ENCODE results near the gene PRUNE2. TPM values are rescaled to one million over a fixed set of nuclear protein-coding genes. Genes with fewer than 3 reads are reported as not detected.

PRUNE2 gene
- polyA plus RNA-seq, 1 of the 3 experiments (the other 2 are of a cell fraction), result 13.0 TPM

- H3F3A ChIP-seq (replicated peaks; ENCODE audit: insufficient read depth), result peaks cover 18% of the 10 kb centered on the region
- H3K9me3 ChIP-seq, result no peaks in the 10 kb centered on the region
- H3K36me3 ChIP-seq (replicated peaks in 1 of 2; ENCODE audit: control insufficient read depth in 1 of 2, insufficient read depth in 2 of 2, low read length in 1 of 2), result no peaks in the 10 kb centered on the region
- ChIA-PET POLR2A (no interaction called here), CTCF (no interaction called here)
- no peaks in the 10 kb centered on the region for H3K27me3 ChIP-seq (ENCODE audit: insufficient read depth)
- H3K4me1 ChIP-seq (ENCODE audit: control insufficient read depth in 1 of 2, insufficient read depth in 2 of 2, low read depth in 1 of 2, low read length in 1 of 2), result peaks cover 0 to 22% of the 10 kb centered on the region in 2 experiments; a peak in 2 of 4 replicates
- H4K20me1 ChIP-seq (ENCODE audit: insufficient read depth), result no peaks in the 10 kb centered on the region
- no peaks in the 10 kb centered on the region for H3K9me2 ChIP-seq
- no peak overlapping the region for H2AFZ ChIP-seq (ENCODE audit: low read depth)
- no peak overlapping the region for H3K4me3 ChIP-seq (ENCODE audit: low read depth in 2 of 2, low read length in 1 of 2)
- H3K27ac ChIP-seq (ENCODE audit: low read depth in 2 of 2, low read length in 1 of 2), result peak overlapping the region in 1 of 2 experiments; percentile 64; a peak in 2 of 4 replicates
- H3K79me2 ChIP-seq (ENCODE audit: insufficient read depth), result no peaks in the 10 kb centered on the region
- peak overlapping the region; percentile 26; the same call in 1 of the 2 replicates for H3K9ac ChIP-seq
- no peak for DNase-seq
- peak overlapping the region; percentile 33; the same call in 1 of the 2 replicates for H3K4me2 ChIP-seq
- TF ChIP-seq TAF1 (IDR thresholded peaks at IDR 0.05; ENCODE audit: borderline replicate concordance, low read depth, low read length) (no peak), SMC3 (IDR thresholded peaks at IDR 0.05; ENCODE audit: low read depth, low read length) (no peak), TEAD4 (IDR thresholded peaks at IDR 0.05; ENCODE audit: borderline replicate concordance, insufficient read depth) (no peak), MXI1 (IDR thresholded peaks at IDR 0.05; ENCODE audit: low read depth, low read length) (no peak), NFIC (IDR thresholded peaks at IDR 0.05; ENCODE audit: borderline replicate concordance) (peak; percentile 29; the same call in 1 of the 2 replicates), RCOR1 (IDR thresholded peaks at IDR 0.05; ENCODE audit: low read length) (no peak), EZH2phosphoT487 (IDR thresholded peaks at IDR 0.05; ENCODE audit: borderline replicate concordance, low read depth) (no peak), TCF12 (IDR thresholded peaks at IDR 0.05) (peak; percentile 41), FOXM1 (IDR thresholded peaks at IDR 0.05; ENCODE audit: low read depth) (no peak), RXRA (IDR thresholded peaks at IDR 0.05; ENCODE audit: borderline replicate concordance, low read depth) (no peak), FOXJ3 (CRISPR knock-in tag; IDR thresholded peaks at IDR 0.05) (no peak), FOSL2 (IDR thresholded peaks at IDR 0.05; ENCODE audit: borderline replicate concordance, low read depth) (peak; percentile 44), MEF2A (IDR thresholded peaks at IDR 0.05; ENCODE audit: borderline replicate concordance, low read depth) (no peak), GATA2 (CRISPR knock-in tag; IDR thresholded peaks at IDR 0.05) (no peak), POLR2AphosphoS5 (IDR thresholded peaks at IDR 0.05; ENCODE audit: low read depth, low read length) (no peak), ZBTB33 (IDR thresholded peaks at IDR 0.05; ENCODE audit: borderline replicate concordance, low read depth) (no peak), ELF1 (IDR thresholded peaks at IDR 0.05) (no peak), NRF1 (IDR thresholded peaks at IDR 0.05; ENCODE audit: low read depth, low read length) (no peak), EP300 (IDR thresholded peaks at IDR 0.05; ENCODE audit: borderline replicate concordance in 1 of 2, low read depth in 1 of 2, low read length in 1 of 2) (peak in 1 of 2 experiments; percentile 26; a peak in 1 of 4 replicates), RAD21 (IDR thresholded peaks at IDR 0.05; ENCODE audit: low read length) (no peak), JUND (IDR thresholded peaks at IDR 0.05) (peak; percentile 38; the same call in 1 of the 2 replicates)
- TF ChIP-seq, protein P1, sequence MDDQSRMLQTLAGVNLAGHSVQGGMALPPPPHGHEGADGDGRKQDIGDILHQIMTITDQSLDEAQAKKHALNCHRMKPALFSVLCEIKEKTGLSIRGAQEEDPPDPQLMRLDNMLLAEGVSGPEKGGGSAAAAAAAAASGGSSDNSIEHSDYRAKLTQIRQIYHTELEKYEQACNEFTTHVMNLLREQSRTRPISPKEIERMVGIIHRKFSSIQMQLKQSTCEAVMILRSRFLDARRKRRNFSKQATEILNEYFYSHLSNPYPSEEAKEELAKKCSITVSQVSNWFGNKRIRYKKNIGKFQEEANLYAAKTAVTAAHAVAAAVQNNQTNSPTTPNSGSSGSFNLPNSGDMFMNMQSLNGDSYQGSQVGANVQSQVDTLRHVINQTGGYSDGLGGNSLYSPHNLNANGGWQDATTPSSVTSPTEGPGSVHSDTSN (IDR thresholded peaks at IDR 0.05), result no peak; the same call in 1 of the 2 replicates
- TF ChIP-seq, protein P2, sequence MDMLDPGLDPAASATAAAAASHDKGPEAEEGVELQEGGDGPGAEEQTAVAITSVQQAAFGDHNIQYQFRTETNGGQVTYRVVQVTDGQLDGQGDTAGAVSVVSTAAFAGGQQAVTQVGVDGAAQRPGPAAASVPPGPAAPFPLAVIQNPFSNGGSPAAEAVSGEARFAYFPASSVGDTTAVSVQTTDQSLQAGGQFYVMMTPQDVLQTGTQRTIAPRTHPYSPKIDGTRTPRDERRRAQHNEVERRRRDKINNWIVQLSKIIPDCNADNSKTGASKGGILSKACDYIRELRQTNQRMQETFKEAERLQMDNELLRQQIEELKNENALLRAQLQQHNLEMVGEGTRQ (IDR thresholded peaks at IDR 0.05; ENCODE audit: borderline replicate concordance, low read depth, low read length), result no peak
- TF ChIP-seq, protein P3, sequence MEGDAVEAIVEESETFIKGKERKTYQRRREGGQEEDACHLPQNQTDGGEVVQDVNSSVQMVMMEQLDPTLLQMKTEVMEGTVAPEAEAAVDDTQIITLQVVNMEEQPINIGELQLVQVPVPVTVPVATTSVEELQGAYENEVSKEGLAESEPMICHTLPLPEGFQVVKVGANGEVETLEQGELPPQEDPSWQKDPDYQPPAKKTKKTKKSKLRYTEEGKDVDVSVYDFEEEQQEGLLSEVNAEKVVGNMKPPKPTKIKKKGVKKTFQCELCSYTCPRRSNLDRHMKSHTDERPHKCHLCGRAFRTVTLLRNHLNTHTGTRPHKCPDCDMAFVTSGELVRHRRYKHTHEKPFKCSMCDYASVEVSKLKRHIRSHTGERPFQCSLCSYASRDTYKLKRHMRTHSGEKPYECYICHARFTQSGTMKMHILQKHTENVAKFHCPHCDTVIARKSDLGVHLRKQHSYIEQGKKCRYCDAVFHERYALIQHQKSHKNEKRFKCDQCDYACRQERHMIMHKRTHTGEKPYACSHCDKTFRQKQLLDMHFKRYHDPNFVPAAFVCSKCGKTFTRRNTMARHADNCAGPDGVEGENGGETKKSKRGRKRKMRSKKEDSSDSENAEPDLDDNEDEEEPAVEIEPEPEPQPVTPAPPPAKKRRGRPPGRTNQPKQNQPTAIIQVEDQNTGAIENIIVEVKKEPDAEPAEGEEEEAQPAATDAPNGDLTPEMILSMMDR (IDR thresholded peaks at IDR 0.05), result peak; percentile 30
- TF ChIP-seq, protein P4, sequence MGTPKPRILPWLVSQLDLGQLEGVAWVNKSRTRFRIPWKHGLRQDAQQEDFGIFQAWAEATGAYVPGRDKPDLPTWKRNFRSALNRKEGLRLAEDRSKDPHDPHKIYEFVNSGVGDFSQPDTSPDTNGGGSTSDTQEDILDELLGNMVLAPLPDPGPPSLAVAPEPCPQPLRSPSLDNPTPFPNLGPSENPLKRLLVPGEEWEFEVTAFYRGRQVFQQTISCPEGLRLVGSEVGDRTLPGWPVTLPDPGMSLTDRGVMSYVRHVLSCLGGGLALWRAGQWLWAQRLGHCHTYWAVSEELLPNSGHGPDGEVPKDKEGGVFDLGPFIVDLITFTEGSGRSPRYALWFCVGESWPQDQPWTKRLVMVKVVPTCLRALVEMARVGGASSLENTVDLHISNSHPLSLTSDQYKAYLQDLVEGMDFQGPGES (IDR thresholded peaks at IDR 0.05; ENCODE audit: low read depth, low read length), result no peak
- TF ChIP-seq, protein P5, sequence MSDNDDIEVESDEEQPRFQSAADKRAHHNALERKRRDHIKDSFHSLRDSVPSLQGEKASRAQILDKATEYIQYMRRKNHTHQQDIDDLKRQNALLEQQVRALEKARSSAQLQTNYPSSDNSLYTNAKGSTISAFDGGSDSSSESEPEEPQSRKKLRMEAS (IDR thresholded peaks at IDR 0.05; ENCODE audit: low read depth), result 0 out of 2 replicates have a peak, but pooled peaks have one; percentile 30
These were observed 205.9 kb downstream of the PRUNE2 start for GRCh38 chr9:76699971-76700370.
